ENCODE results near the gene MACF1. TPM values are rescaled to one million over a fixed set of nuclear protein-coding genes. Genes with fewer than 3 reads are reported as not detected.

MACF1 gene
- total RNA-seq, 2 experiments from 2014 or later: 248 to 252 TPM

- H3K27ac Mint-ChIP-seq: peak overlapping the region; percentile 4
- ATAC-seq (ENCODE audit: poor library complexity): no peak
- H3K9me3 Mint-ChIP-seq: no peaks in the 10 kb centered on the region
- ChIA-PET CTCF (interaction anchor here (0.9 to 21.8 kb wide), 2 partner anchors 75 to 164 kb away, joined by 8 to 376 read pairs; no protein-coding TSS in a partner anchor), POLR2A (interaction anchor here (0.8 to 3.4 kb wide), 3 partner anchors 42 to 71 kb away, joined by 3 to 10 read pairs (median 4); partner anchors contain the start of gene MACF1)
- H3K27ac ChIP-seq (ENCODE audit: low read depth in 1 of 2, low read length in 2 of 2): no peak overlapping the region
- no peaks in the 10 kb centered on the region for H3K27me3 ChIP-seq (ENCODE audit: control insufficient read depth in 1 of 2, insufficient read depth in 2 of 2, low read length in 2 of 2)
- H3K27me3 Mint-ChIP-seq: no peaks in the 10 kb centered on the region
- peaks cover 32% of the 10 kb centered on the region for H3K36me3 ChIP-seq (ENCODE audit: insufficient read depth, low read length)
- intact Hi-C loops (cut with DNase I, micrococcal nuclease): no loop called here
- DNase-seq: no peak
- H3K9me3 ChIP-seq (ENCODE audit: control insufficient read depth in 1 of 2, insufficient read depth in 1 of 2, low read length in 2 of 2): no peaks in the 10 kb centered on the region
- H3K4me1 Mint-ChIP-seq (ENCODE audit: low read depth): peaks cover 72% of the 10 kb centered on the region
- H3K36me3 Mint-ChIP-seq (ENCODE audit: low read depth): peaks cover 39% of the 10 kb centered on the region
- H3K4me1 ChIP-seq (ENCODE audit: insufficient read depth, low read length): peaks cover 18% of the 10 kb centered on the region
- no peak overlapping the region for H3K4me3 Mint-ChIP-seq
- TF ChIP-seq CTCF (IDR thresholded peaks at IDR 0.05): no peak
- no peak overlapping the region for H3K4me3 ChIP-seq (ENCODE audit: low read length)
Observed at GRCh38 chr1:39262802-39263201, 58.3 kb downstream of the MACF1 start.

- Histone ChIP-seq H3K4me3 (ENCODE audit: low read length) (no peak overlapping the region), H3K36me3 (ENCODE audit: insufficient read depth, low read length) (peaks cover 12% of the 10 kb centered on the region), H3K27me3 (ENCODE audit: control insufficient read depth in 1 of 2, insufficient read depth in 2 of 2, low read length in 2 of 2) (no peaks in the 10 kb centered on the region), H3K4me1 (ENCODE audit: insufficient read depth, low read length) (peaks cover 38% of the 10 kb centered on the region), H3K27ac (ENCODE audit: low read depth in 1 of 2, low read length in 2 of 2) (no peak overlapping the region), H3K9me3 (ENCODE audit: control insufficient read depth in 1 of 2, insufficient read depth in 1 of 2, low read length in 2 of 2) (no peaks in the 10 kb centered on the region)
- intact Hi-C loops (cut with DNase I, micrococcal nuclease): no loop called here
- peak overlapping the region; percentile 67 for H3K27ac Mint-ChIP-seq
- POLR2A ChIA-PET: interaction anchor here (3.0 kb wide), 1 partner anchor 74 kb away, joined by 13 read pairs; no protein-coding TSS in a partner anchor
- H3K27me3 Mint-ChIP-seq: no peaks in the 10 kb centered on the region
- peaks cover 40% of the 10 kb centered on the region for H3K36me3 Mint-ChIP-seq (ENCODE audit: low read depth)
- CTCF ChIA-PET: interaction anchor here (0.6 to 21.8 kb wide), 5 partner anchors 10 to 145 kb away, joined by 3 to 376 read pairs (median 4); no protein-coding TSS in a partner anchor
- H3K4me3 Mint-ChIP-seq: peak overlapping the region; percentile 7
- TF ChIP-seq CTCF (IDR thresholded peaks at IDR 0.05): no peak
- no peaks in the 10 kb centered on the region for H3K9me3 Mint-ChIP-seq
- peaks cover 89% of the 10 kb centered on the region for H3K4me1 Mint-ChIP-seq (ENCODE audit: low read depth)
- DNase-seq (peak in 2 of 14 experiments; percentile 22 to 29), ATAC-seq (ENCODE audit: poor library complexity) (peak; percentile 56)
Observed at GRCh38 chr1:39266269-39266668, 61.8 kb downstream of the MACF1 start.

- Histone ChIP-seq H3K27me3 (ENCODE audit: control insufficient read depth in 1 of 2, insufficient read depth in 2 of 2, low read length in 2 of 2) (no peaks in the 10 kb centered on the region), H3K4me3 (ENCODE audit: low read length) (no peak overlapping the region), H3K9me3 (ENCODE audit: control insufficient read depth in 1 of 2, insufficient read depth in 1 of 2, low read length in 2 of 2) (no peaks in the 10 kb centered on the region), H3K27ac (ENCODE audit: low read depth in 1 of 2, low read length in 2 of 2) (no peak overlapping the region), H3K4me1 (ENCODE audit: insufficient read depth, low read length) (peaks cover 42% of the 10 kb centered on the region), H3K36me3 (ENCODE audit: insufficient read depth, low read length) (peaks cover 12% of the 10 kb centered on the region)
- peaks cover 89% of the 10 kb centered on the region for H3K4me1 Mint-ChIP-seq (ENCODE audit: low read depth)
- POLR2A ChIA-PET: interaction anchor here (3.0 kb wide), 1 partner anchor 75 kb away, joined by 13 read pairs; no protein-coding TSS in a partner anchor
- intact Hi-C loops (cut with DNase I, micrococcal nuclease): no loop called here
- CTCF ChIA-PET: interaction anchor here (1.0 to 21.8 kb wide), 4 partner anchors 8 to 121 kb away, joined by 3 to 376 read pairs (median 4); no protein-coding TSS in a partner anchor
- H3K36me3 Mint-ChIP-seq (ENCODE audit: low read depth): peaks cover 35% of the 10 kb centered on the region
- no peak overlapping the region for H3K4me3 Mint-ChIP-seq
- H3K9me3 Mint-ChIP-seq: no peaks in the 10 kb centered on the region
- H3K27ac Mint-ChIP-seq: peak overlapping the region; percentile 67
- TF ChIP-seq CTCF (IDR thresholded peaks at IDR 0.05): no peak
- DNase-seq (no peak), ATAC-seq (ENCODE audit: poor library complexity) (no peak)
- H3K27me3 Mint-ChIP-seq: no peaks in the 10 kb centered on the region
Observed at GRCh38 chr1:39266792-39267191, 62.3 kb downstream of the MACF1 start.
